IPS-15b (cell line): ENCODE measurements around the gene GALNT9.
"Not testable (repeated sequence)": the region's sequence is repeated elsewhere in the genome, so short reads cannot be mapped to it uniquely, and the experiment has no call there.

ENCODE experiments used
- H3K27me3 ChIP-seq: one replicate; pipeline ENCODE4 v1.6.1; 2013; ENCODE audit warnings: low read length; ENCODE audit not compliant: control insufficient read depth, insufficient read depth
- H3K36me3 ChIP-seq: one replicate; pipeline ENCODE4 v1.6.1; 2013; ENCODE audit warnings: low read length; ENCODE audit not compliant: control insufficient read depth, insufficient read depth
- H3K4me1 ChIP-seq: one replicate; pipeline ENCODE4 v1.6.1; 2013; ENCODE audit warnings: mild to moderate bottlenecking, low read length; ENCODE audit not compliant: control insufficient read depth, insufficient read depth
- H3K4me3 ChIP-seq: one replicate; pipeline ENCODE4 v1.5.1; 2013; ENCODE audit warnings: low read depth, low read length
- H3K9ac ChIP-seq: one replicate; pipeline ENCODE4 v1.6.1; 2013; ENCODE audit warnings: low read depth, mild to moderate bottlenecking, low read length
- H3K9me3 ChIP-seq: one replicate; pipeline ENCODE4 v1.6.1; 2013; ENCODE audit warnings: mild to moderate bottlenecking, low read length; ENCODE audit not compliant: control insufficient read depth, insufficient read depth

The GALNT9 gene

GRCh38 chr12:132155771-132156572 is 173.4 kb downstream of the GALNT9 start:
- no peaks in the 10 kb centered on the region for H3K9me3 ChIP-seq
- H3K4me1 ChIP-seq, result no peaks in the 10 kb centered on the region
- peaks cover 35% of the 10 kb centered on the region for H3K36me3 ChIP-seq
- no peak overlapping the region for H3K4me3 ChIP-seq
- no peak overlapping the region for H3K9ac ChIP-seq
- H3K27me3 ChIP-seq, result no peaks in the 10 kb centered on the region

DNA sequence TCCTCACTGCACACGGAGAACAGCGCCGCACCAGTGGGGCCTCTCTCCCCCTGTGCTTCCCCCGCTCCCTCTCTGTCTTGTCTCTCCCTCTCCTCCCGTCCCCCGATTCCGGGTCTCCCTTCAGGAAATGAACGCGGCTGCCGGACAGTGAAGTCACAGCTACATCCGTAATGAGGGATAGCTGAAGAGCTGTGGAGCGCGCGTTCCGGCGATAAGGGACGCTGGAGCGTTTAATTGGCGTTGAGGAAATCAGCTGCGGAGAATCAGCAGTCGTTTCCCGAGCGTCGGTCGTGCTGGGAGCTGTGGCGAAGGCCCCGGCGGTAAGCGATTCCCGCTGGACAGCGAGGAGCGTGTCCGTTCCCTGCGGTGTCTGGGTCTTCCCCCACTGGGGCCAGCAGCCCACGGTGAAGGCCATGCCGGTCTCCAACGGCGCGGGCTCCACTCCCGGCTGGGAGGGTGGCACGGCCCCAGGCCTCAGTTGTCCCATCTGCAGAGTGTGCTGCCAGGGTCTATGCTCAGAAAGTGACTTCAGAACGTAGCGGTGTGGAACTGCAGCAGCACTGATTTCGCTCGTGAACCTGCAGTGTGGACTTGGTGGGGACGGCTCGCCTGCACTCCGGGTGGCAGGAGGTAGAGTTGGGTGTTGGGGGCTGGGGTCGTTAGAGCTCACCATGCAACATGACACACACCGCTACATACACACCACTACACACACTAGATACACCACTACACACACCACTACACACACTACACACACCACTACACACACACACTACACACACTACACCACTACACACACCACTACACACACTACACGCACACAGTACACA is 174.2 kb downstream of the GALNT9 start:
- Histone ChIP-seq H3K9ac (no peak overlapping the region), H3K27me3 (no peaks in the 10 kb centered on the region), H3K36me3 (peaks cover 37% of the 10 kb centered on the region), H3K4me1 (no peaks in the 10 kb centered on the region), H3K4me3 (no peak overlapping the region), H3K9me3 (no peaks in the 10 kb centered on the region)

DNA sequence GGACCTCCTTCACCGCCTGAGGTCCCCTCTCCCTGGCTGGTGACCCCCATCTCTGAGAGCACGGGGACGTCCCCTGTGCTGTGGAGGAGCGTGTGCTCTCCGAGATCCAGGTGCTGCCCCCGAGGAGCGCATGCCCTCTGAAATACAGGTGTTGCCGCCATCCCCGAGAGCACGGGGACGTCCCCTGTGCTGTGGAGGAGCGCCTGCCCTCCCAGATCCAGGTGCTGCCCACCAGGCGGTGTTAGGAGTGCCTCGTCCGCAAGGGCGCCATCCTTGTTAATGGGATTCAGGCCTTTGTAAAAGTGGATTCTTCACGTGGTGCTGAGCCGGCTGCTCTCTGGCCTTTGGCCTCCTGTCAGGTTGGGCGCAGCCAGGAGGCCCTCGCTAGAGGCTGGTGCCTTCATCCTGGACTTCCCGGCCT is 175.0 kb downstream of the GALNT9 start:
- Histone ChIP-seq H3K27me3 (no peaks in the 10 kb centered on the region), H3K4me3 (no peak overlapping the region), H3K9ac (no peak overlapping the region), H3K9me3 (no peaks in the 10 kb centered on the region), H3K4me1 (no peaks in the 10 kb centered on the region), H3K36me3 (peaks cover 37% of the 10 kb centered on the region)

DNA sequence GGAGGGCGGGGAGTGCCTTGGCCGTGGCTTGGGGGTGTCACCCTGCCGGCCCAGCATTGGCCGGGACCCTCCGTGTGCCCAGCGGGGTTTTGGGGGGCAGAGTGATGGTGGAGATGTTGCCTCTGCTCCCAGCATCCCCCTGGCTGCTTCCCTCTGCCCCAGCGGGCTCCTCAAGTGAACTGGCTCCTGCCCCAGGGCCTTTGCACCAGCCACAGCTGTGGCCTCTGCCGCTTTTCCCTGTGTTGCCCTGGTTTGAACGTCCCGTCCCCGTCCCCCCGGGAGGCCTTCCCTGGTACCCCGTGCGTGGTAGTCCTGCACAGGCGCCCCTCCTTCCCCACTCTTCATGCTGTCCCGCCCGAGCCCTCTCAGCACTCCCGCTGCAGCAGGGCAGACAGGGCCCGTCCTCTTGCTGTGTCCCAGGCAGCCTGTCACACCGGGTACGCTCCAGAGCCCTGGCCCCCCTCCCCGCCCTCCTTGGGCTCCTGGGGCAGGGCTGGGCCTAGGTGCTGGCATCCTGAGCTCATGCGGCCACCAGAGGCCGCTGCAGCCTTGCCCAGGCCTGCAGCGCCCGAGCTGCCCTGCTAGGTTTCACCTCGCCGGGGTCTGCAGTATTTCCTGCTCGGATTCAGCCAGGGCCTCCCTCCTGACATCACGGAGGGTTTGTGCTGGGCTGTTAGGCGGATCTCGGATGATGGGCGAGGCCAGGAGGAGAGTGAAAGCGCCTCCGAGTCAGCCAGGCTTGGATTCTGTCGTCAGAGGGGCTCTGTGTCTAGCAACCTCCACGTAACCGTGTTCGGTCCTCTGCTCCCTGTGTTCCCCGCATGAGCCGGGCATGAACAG is 175.7 kb downstream of the GALNT9 start:
- no peaks in the 10 kb centered on the region for H3K4me1 ChIP-seq
- peaks cover 37% of the 10 kb centered on the region for H3K36me3 ChIP-seq
- no peak overlapping the region for H3K4me3 ChIP-seq
- no peak overlapping the region for H3K9ac ChIP-seq
- H3K9me3 ChIP-seq, result no peaks in the 10 kb centered on the region
- no peaks in the 10 kb centered on the region for H3K27me3 ChIP-seq

DNA sequence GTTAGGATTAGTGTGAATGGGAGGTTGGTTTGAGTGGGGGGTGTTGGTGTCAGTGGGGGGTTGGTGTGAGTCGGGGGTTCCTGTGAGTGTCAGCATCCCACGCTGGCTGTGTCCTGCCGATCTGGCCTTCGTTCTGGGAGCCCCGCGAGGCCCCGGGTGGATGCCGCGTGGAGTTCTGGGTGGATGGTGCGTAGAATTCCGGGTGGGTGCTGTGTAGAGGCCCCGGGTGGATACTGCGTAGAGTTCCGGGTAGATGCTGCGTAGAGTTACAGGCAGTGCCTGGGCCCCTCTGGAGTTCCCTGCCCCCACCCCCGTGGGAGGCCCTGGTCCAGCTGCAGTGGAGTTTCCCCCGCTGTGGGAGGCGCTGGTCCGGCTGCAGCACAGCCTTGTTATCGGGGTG is 176.4 kb downstream of the GALNT9 start:
- H3K9me3 ChIP-seq, result no peaks in the 10 kb centered on the region
- peaks cover 34% of the 10 kb centered on the region for H3K36me3 ChIP-seq
- H3K9ac ChIP-seq, result no peak overlapping the region
- no peaks in the 10 kb centered on the region for H3K27me3 ChIP-seq
- H3K4me1 ChIP-seq, result no peaks in the 10 kb centered on the region
- H3K4me3 ChIP-seq, result no peak overlapping the region

DNA sequence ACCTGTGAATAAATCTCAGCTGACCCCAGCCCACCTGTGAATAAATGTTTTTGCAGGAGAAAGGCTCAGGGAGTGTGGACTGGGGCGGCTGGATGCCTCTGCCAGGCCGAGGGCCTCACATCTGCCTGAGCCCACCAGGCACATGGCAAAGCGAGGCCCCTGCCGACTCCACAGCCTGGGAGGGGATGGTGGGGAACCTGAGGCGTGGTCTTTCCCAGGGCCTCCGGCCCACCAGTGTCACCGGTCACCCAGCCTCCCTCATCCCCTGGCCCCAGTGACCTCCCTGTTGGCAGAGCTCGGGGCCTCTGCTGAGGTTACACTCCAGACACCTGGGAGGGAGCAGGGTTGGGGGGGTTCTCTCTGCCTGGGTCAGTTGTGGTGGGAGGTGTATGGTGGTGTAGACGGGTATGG is 177.0 kb downstream of the GALNT9 start:
- Histone ChIP-seq H3K4me3 (no peak overlapping the region), H3K9ac (no peak overlapping the region), H3K9me3 (no peaks in the 10 kb centered on the region), H3K4me1 (no peaks in the 10 kb centered on the region), H3K27me3 (no peaks in the 10 kb centered on the region), H3K36me3 (peaks cover 33% of the 10 kb centered on the region)

DNA sequence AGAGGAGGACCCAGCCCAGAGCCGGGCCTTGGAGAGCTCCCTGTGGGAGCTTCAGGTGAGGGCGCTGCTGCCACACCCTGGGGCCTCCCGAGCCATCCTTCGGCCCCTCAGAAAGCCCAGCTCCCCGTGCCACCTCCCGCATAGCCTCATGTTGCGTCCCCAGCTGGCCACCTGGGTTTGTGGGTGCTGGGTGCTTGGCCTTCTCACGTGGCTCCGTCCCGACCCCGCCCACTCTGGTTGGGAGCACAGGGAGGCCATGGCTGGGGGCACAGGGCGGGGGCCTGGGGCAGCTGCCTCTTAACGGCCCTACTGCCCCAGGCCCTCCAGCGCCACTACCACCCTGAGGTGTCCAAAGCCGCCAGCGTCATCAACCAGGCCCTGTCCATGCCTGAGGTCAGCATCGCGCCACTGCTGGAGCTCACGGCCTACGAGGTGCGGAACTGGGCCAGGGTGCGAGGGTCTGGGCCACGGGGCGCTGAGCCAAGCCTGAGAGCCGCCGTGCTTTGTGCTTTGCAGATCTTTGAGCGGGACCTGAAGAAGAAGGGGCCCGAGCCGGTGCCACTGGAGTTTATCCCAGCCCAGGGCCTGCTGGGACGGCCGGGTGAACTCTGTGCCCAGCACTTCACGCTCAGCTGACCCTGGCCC is 177.5 kb downstream of the GALNT9 start:
- Histone ChIP-seq H3K36me3 (peaks cover 29% of the 10 kb centered on the region), H3K9ac (no peak overlapping the region), H3K9me3 (no peaks in the 10 kb centered on the region), H3K4me3 (no peak overlapping the region), H3K4me1 (no peaks in the 10 kb centered on the region), H3K27me3 (no peaks in the 10 kb centered on the region)

DNA sequence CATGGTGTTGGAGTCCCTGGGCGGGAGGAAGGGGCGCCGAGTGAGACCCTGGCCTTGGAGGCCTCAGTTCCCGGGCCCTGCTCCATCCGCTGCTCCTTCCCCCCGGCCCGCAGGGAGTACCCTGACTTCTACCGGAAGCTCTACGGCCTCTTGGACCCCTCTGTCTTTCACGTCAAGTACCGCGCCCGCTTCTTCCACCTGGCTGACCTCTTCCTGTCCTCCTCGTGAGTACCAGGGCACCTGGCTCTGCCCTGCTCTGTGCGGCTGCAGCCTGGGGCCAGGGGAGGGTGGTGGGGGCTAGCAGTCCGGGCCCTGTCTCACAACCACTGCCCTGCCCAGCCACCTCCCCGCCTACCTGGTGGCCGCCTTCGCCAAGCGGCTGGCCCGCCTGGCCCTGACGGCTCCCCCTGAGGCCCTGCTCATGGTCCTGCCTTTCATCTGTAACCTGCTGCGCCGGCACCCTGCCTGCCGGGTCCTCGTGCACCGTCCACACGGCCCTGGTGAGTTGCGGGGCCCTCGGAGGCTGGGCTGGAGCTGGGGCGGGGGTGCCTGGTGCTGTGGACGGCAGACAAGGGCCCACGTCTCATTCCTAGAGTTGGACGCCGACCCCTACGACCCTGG is 178.1 kb downstream of the GALNT9 start:
- Histone ChIP-seq H3K4me3 (no peak overlapping the region), H3K4me1 (no peaks in the 10 kb centered on the region), H3K27me3 (no peaks in the 10 kb centered on the region), H3K9ac (no peak overlapping the region), H3K9me3 (no peaks in the 10 kb centered on the region), H3K36me3 (peaks cover 24% of the 10 kb centered on the region)

- no peaks in the 10 kb centered on the region for H3K9me3 ChIP-seq
- no peaks in the 10 kb centered on the region for H3K4me1 ChIP-seq
- H3K9ac ChIP-seq, result no peak overlapping the region
- H3K27me3 ChIP-seq, result no peaks in the 10 kb centered on the region
- no peak overlapping the region for H3K4me3 ChIP-seq
- peaks cover 19% of the 10 kb centered on the region for H3K36me3 ChIP-seq
Observed at GRCh38 chr12:132150780-132151144, 178.6 kb downstream of the GALNT9 start.

GRCh38 chr12:132149526-132149925 is 179.9 kb downstream of the GALNT9 start:
- not testable (repeated sequence) for H3K4me1 ChIP-seq, H3K9ac ChIP-seq, H3K4me3 ChIP-seq, H3K9me3 ChIP-seq, H3K27me3 ChIP-seq
- peaks cover 18% of the 10 kb centered on the region for H3K36me3 ChIP-seq
